ENCODE data around the gene BRD8. TPM values are rescaled to one million over a fixed set of nuclear protein-coding genes. Genes with fewer than 3 reads are reported as not detected.

Gene BRD8
- total RNA-seq, 3 donors from 2014 or later, result 42.6 to 58.5 (median 57.3) TPM

DNA sequence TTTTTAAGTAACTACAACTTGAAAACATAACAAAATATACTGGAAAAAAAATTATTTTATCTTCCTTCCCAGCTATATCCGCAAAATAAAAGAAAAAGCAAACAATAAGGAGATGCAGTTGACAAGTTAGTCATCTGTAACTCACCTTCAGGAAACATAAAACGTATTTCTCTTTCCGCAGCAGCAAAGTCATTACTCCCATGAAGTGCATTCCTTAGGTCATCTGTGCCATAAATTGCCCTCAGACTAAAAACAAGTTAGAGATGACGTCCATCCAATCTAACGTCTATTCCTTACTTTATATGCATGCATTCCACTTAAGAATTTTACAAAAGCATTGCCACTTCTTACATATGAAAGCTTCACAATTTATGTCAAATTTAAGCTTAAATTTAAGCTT, 50.1 kb downstream of the BRD8 start:
- TF ChIP-seq, protein P1, sequence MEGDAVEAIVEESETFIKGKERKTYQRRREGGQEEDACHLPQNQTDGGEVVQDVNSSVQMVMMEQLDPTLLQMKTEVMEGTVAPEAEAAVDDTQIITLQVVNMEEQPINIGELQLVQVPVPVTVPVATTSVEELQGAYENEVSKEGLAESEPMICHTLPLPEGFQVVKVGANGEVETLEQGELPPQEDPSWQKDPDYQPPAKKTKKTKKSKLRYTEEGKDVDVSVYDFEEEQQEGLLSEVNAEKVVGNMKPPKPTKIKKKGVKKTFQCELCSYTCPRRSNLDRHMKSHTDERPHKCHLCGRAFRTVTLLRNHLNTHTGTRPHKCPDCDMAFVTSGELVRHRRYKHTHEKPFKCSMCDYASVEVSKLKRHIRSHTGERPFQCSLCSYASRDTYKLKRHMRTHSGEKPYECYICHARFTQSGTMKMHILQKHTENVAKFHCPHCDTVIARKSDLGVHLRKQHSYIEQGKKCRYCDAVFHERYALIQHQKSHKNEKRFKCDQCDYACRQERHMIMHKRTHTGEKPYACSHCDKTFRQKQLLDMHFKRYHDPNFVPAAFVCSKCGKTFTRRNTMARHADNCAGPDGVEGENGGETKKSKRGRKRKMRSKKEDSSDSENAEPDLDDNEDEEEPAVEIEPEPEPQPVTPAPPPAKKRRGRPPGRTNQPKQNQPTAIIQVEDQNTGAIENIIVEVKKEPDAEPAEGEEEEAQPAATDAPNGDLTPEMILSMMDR (IDR thresholded peaks at IDR 0.05), result no peak
- DNase-seq, result no peak
- Histone ChIP-seq H3K4me3 (no peak overlapping the region), H3K36me3 (ENCODE audit: low read depth) (no peaks in the 10 kb centered on the region), H3K4me1 (ENCODE audit: low read depth) (no peaks in the 10 kb centered on the region), H3K9me3 (no peaks in the 10 kb centered on the region)
- ATAC-seq, result no peak
- intact Hi-C loops (cut with DNase I, micrococcal nuclease), result no loop called here

DNA sequence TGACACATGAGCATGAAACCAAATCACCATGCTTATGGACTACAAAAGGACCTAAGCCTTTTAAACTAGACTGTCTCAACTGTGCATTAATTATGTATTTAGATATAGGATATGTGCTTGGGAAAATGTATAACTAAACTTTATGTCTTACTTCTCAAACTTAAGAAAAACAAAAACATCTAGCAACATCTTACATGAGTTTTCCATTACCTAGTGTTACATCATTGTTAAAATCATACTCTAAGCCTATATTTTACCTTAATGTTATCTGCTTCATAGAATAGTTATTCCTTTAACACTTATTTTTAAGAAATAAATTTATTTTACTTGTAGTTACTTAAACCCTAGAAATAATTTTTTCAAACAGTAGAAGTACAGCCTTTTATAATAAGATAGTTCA, 63.2 kb downstream of the BRD8 start:
- Histone ChIP-seq H3K36me3 (ENCODE audit: low read depth) (no peaks in the 10 kb centered on the region), H3K4me3 (no peak overlapping the region), H3K4me1 (ENCODE audit: low read depth) (no peaks in the 10 kb centered on the region), H3K9me3 (no peaks in the 10 kb centered on the region)
- intact Hi-C loops (cut with DNase I, micrococcal nuclease), result no loop called here
- ATAC-seq, result no peak
- no peak for DNase-seq
- TF ChIP-seq, protein P1 (IDR thresholded peaks at IDR 0.05), result no peak

DNA sequence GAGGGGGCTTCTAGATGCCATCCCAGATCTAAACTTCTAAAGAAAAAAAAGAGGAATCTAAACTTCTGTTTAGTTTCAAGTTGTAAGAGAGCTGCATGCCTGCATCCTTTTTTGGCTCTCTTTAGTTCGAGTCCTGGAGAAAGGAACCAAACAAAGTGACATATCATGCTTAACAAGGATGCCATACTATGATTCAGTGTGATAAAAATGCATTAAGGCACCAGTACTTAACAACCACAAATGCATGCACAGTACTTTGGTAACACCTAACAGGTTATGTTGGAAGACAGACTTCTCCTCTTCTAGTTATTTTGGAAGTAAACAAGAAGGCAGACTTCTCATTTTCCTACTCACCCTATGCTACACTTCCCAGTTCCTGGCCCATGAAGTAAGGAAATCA, 66.5 kb downstream of the BRD8 start:
- Histone ChIP-seq H3K4me1 (ENCODE audit: low read depth) (no peaks in the 10 kb centered on the region), H3K9me3 (no peaks in the 10 kb centered on the region), H3K4me3 (no peak overlapping the region), H3K36me3 (ENCODE audit: low read depth) (no peaks in the 10 kb centered on the region)
- intact Hi-C loops (cut with DNase I, micrococcal nuclease), result no loop called here
- TF ChIP-seq, protein P1 (IDR thresholded peaks at IDR 0.05), result no peak
- no peak for ATAC-seq
- DNase-seq, result no peak

DNA sequence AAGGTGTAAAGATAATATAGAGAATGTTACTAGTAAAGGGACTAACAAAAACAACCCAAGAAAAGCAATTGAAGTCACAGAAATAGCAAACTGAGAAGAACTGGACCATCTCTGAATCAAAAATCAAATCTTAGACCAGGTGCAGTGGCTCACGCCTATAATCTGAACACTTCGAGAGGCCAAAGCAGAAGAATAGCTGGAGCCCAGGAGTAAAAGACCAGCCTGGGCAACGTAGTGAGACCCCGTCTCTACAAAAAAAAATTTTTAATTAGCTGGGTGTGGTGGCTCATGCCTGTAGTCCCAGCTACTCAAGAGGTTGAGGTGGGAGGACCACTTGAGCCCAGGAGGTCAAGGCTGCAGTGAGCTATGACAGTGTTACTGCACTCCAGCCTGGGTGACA, 67.2 kb downstream of the BRD8 start:
- Histone ChIP-seq H3K4me3 (no peak overlapping the region), H3K36me3 (ENCODE audit: low read depth) (no peaks in the 10 kb centered on the region), H3K4me1 (ENCODE audit: low read depth) (no peaks in the 10 kb centered on the region), H3K9me3 (no peaks in the 10 kb centered on the region)
- TF ChIP-seq, protein P1 (IDR thresholded peaks at IDR 0.05), result no peak
- no peak for ATAC-seq
- intact Hi-C loops (cut with DNase I, micrococcal nuclease), result no loop called here
- DNase-seq, result no peak

DNA sequence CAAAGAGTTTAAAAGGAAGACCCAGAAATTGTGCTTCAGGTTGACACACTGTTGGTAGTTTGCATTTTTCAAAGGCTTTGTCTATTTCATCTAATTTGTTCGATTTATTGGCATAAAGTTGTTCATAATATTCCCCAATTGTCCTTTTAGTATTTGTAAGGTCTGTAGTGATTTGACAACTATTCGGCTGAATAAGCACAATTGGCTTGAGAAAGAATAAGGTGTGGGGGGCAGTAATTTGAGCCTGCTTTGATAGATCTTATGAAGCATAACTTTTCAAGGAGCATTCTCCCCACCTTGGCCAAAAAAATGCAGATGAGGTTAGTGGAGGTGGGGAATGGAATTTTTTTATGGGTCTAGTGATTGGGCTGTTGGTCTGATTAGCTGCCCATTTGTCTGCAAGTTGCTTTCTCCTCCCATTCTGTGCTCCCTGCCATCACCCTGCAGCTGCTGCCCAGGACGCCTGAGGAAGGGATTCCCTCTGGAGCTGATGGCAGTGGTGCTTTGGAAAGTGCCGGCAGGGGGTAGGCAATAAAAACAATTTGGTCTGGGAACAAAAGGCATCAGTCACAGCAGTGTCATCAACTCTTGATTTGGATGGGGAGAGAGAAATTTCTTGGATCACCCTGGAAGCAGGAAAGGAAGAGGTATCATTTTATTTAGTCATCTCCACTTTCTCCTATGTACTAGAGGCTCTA, 68.0 kb downstream of the BRD8 start:
- TF ChIP-seq, protein P1 (IDR thresholded peaks at IDR 0.05), result no peak
- no peaks in the 10 kb centered on the region for H3K36me3 ChIP-seq (ENCODE audit: low read depth)
- no peaks in the 10 kb centered on the region for H3K9me3 ChIP-seq
- ATAC-seq (no peak), DNase-seq (no peak)
- no peaks in the 10 kb centered on the region for H3K4me1 ChIP-seq (ENCODE audit: low read depth)
- H3K4me3 ChIP-seq, result no peak overlapping the region
- intact Hi-C loops (cut with DNase I, micrococcal nuclease), result no loop called here
